Measurements from ENCODE around the gene FBXW8. TPM values are rescaled to one million over a fixed set of nuclear protein-coding genes. Genes with fewer than 3 reads are reported as not detected.

The FBXW8 gene
- total and polyA plus RNA-seq, 2 donors (not counting 1 experiment from before 2014, with no cell fraction given) = 12.1 to 23.5 TPM

GRCh38 chr12:116876151-116876869 lies 34.4 kb upstream of the FBXW8 start:
- 47% methylated on average over 12 of the region's 19 CpGs for WGBS (ENCODE audit: insufficient coverage)
- no peak overlapping the region for H3K27ac ChIP-seq (ENCODE audit: low read length in 2 of 2)
- H3K27me3 ChIP-seq (replicated peaks in 1 of 4; ENCODE audit: control extremely low read depth in 1 of 4, control insufficient read depth in 3 of 4, insufficient read depth in 4 of 4, low read length in 3 of 4) = peaks cover 0 to 35% (median 17%) of the 10 kb centered on the region in 4 experiments
- Mint-ChIP-seq H3K27me3 (peaks cover 16% of the 10 kb centered on the region), H3K9me3 (ENCODE audit: insufficient read depth) (no peaks in the 10 kb centered on the region), H3K4me3 (no peak overlapping the region), H3K27ac (no peak overlapping the region), H3K4me1 (peaks cover 31% of the 10 kb centered on the region)
- no peaks in the 10 kb centered on the region for H3K36me3 ChIP-seq (replicated peaks in 1 of 2; ENCODE audit: control extremely low read depth in 1 of 2, control insufficient read depth in 1 of 2, extremely low read depth in 1 of 2, insufficient read depth in 2 of 2, low read length in 1 of 2)
- DNase-seq (no peak), ATAC-seq (ENCODE audit: low read depth) (no peak)
- ChIA-PET CTCF (no interaction called here), POLR2A (interaction anchor here (0.6 kb wide), 1 partner anchor 10 kb away, joined by 4 read pairs; no protein-coding TSS in a partner anchor)
- TF ChIP-seq CTCF (IDR thresholded peaks at IDR 0.05) (no peak), EZH2 (IDR thresholded peaks at IDR 0.05; ENCODE audit: borderline replicate concordance, insufficient read depth, low read depth, low read length, poor library complexity, severe bottlenecking) (no peak)
- no peak overlapping the region for H3K4me3 ChIP-seq (ENCODE audit: control extremely low read depth in 1 of 5, extremely low read depth in 1 of 5, insufficient read depth in 1 of 5, low read depth in 2 of 5, low read length in 4 of 5)
- no peak overlapping the region for H2AFZ ChIP-seq (ENCODE audit: insufficient read depth, low read depth, low read length, poor library complexity, severe bottlenecking)
- intact Hi-C loops (cut with micrococcal nuclease) = no loop called here
- H3K9ac ChIP-seq (ENCODE audit: low read length) = no peak overlapping the region
- H3K79me2 ChIP-seq (ENCODE audit: control insufficient read depth, insufficient read depth, low read length) = peaks cover 10% of the 10 kb centered on the region
- H3K4me2 ChIP-seq (replicated peaks; ENCODE audit: low read depth, low read length, poor library complexity, severe bottlenecking) = no peak overlapping the region
- H3K4me1 ChIP-seq (ENCODE audit: control insufficient read depth in 2 of 2, insufficient read depth in 2 of 2, low read length in 2 of 2) = peaks cover 26 to 28% of the 10 kb centered on the region in 2 donors
- peaks cover 0 to 9% (median 0%) of the 10 kb centered on the region in 3 donors for H3K9me3 ChIP-seq (ENCODE audit: control extremely low read depth in 1 of 3, control insufficient read depth in 2 of 3, insufficient read depth in 1 of 3, low read length in 2 of 3)
- H4K20me1 ChIP-seq (ENCODE audit: control insufficient read depth, insufficient read depth, low read length, poor library complexity, severe bottlenecking) = no peaks in the 10 kb centered on the region
